Caco-2 (cell line): ENCODE results near the gene OLFML3. TPM values are rescaled to one million over a fixed set of nuclear protein-coding genes. Genes with fewer than 3 reads are reported as not detected.

Experiments
- BruUV-seq: library from RNA; stranded (reverse); fragments of 400-500 nt; replicated peaks from 2 replicates; lab custom pipeline; 2021; lab: Mats Ljungman, UMichigan
- CTCF ChIA-PET: fragments of 300-600 bp; sonication (Branson Sonifier 250); formaldehyde crosslinking; loops from one replicate; lab custom pipeline; 2022; ENCODE audit warnings: antibody characterized with exemption; lab: Charles Lee
- POLR2A ChIA-PET: fragments of 300-600 bp; sonication (Branson Sonifier 250); formaldehyde crosslinking; loops from one replicate; lab custom pipeline; 2022; ENCODE audit warnings: antibody characterized with exemption; lab: Charles Lee
- DNase-seq, 2 experiments: peaks; one replicate each; pipeline versions ENCODE4 v3.0.0 to v3.0.0-alpha.2; 2020 to 2022
- H3K27me3 ChIP-seq: replicated peaks from 2 replicates; pipeline ENCODE4 v1.6.0; 2011; ENCODE audit warnings: low read length; ENCODE audit not compliant: control insufficient read depth, insufficient read depth
- H3K36me3 ChIP-seq: 2 replicates; pipeline ENCODE4 v1.5.1; 2011; ENCODE audit warnings: low read length; ENCODE audit not compliant: control insufficient read depth, insufficient read depth
- H3K4me1 ChIP-seq: fragments of 250-450 bp; sonication (Bioruptor Pico); 2 replicates; pipeline ENCODE4 v1.5.1; 2020; ENCODE audit warnings: mild to moderate bottlenecking
- H3K4me3 ChIP-seq: 2 replicates; pipeline ENCODE4 v1.5.1; 2011; ENCODE audit warnings: low read depth, mild to moderate bottlenecking, control low read depth, low read length
- H3K9me3 ChIP-seq: fragments of 250-450 bp; sonication (Bioruptor Pico); 2 replicates; pipeline ENCODE4 v1.5.1; 2020; ENCODE audit warnings: mild to moderate bottlenecking, moderate library complexity
- H3K27ac Mint-ChIP-seq: one replicate; pipeline ENCODE4 v1.8.0; 2022; ENCODE audit warnings: mixed read lengths; ENCODE audit not compliant: unreplicated experiment
- H3K27me3 Mint-ChIP-seq: one replicate; pipeline ENCODE4 v1.8.0; 2022; ENCODE audit warnings: mixed read lengths; ENCODE audit not compliant: insufficient read depth, unreplicated experiment
- H3K36me3 Mint-ChIP-seq: one replicate; pipeline ENCODE4 v1.8.0; 2022; ENCODE audit warnings: mild to moderate bottlenecking, mixed read lengths; ENCODE audit not compliant: insufficient read depth, unreplicated experiment
- H3K4me1 Mint-ChIP-seq: one replicate; pipeline ENCODE4 v1.8.0; 2022; ENCODE audit warnings: low read depth, mixed read lengths; ENCODE audit not compliant: unreplicated experiment
- H3K4me3 Mint-ChIP-seq: one replicate; pipeline ENCODE4 v1.8.0; 2022; ENCODE audit warnings: mild to moderate bottlenecking, moderate library complexity, mixed read lengths; ENCODE audit not compliant: unreplicated experiment
- H3K9me3 Mint-ChIP-seq: one replicate; pipeline ENCODE4 v1.8.0; 2022; ENCODE audit warnings: mixed read lengths; ENCODE audit not compliant: unreplicated experiment
- intact Hi-C: fragments of 100-400 bp; cut with micrococcal nuclease; formaldehyde crosslinking; loops from one replicate; pipeline ENCODE4 v1.10.0; 2022; ENCODE audit not compliant: unreplicated experiment
- total RNA-seq: library from RNA; stranded (reverse); gene quantifications from 2 replicates; pipeline ENCODE4 v1.2.3, GENCODE V29; 2022
- TF ChIP-seq, protein P1 (sequence below), 2 experiments: fragments of 200-600 bp in 1 of 2; IDR thresholded peaks; 1 replicate in 1 of 2; 2 replicates in 1 of 2; pipeline versions ENCODE4 v1.5.1 to v1.8.0; 2011 to 2022; ENCODE audit warnings: antibody characterized with exemption in 1 of 2, control low read depth in 1 of 2, inconsistent platforms in 1 of 2, low read depth in 1 of 2, low read length in 1 of 2, mild to moderate bottlenecking in 1 of 2, moderate library complexity in 1 of 2; ENCODE audit not compliant: insufficient read depth in 1 of 2, severe bottlenecking in 1 of 2, unreplicated experiment in 1 of 2

OLFML3 gene
- total RNA-seq, 1 experiment from 2014 or later, result 36.5 TPM

DNA sequence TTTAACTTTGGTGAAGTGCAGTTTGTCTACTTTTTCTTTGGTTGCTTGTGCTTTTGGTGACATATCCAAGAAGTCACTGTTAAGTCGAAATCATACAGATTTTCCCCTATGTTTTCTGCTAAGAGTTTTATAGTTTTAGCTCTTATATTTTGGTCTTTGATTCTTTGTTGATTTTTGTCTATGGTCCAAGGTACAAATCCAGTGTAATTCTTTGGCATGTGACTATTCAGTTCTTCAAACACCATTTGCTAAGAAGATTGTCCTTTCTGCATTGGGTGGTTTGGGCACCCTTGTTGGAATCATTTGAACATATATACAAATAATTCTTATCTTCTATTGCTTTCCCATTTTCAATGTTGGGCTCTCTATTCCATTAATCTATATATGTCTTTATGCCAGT, 33.9 kb upstream of the OLFML3 start:
- no peak overlapping the region for H3K27ac Mint-ChIP-seq
- H3K27me3 Mint-ChIP-seq, result no peaks in the 10 kb centered on the region
- no peak overlapping the region for H3K4me3 ChIP-seq
- H3K4me3 Mint-ChIP-seq, result no peak overlapping the region
- H3K36me3 Mint-ChIP-seq, result peaks cover 27% of the 10 kb centered on the region
- no peaks in the 10 kb centered on the region for H3K27me3 ChIP-seq
- intact Hi-C loops, result no loop called here
- peaks cover 30% of the 10 kb centered on the region for H3K4me1 ChIP-seq
- H3K9me3 ChIP-seq, result no peaks in the 10 kb centered on the region
- no peaks in the 10 kb centered on the region for H3K9me3 Mint-ChIP-seq
- TF ChIP-seq, protein P1, sequence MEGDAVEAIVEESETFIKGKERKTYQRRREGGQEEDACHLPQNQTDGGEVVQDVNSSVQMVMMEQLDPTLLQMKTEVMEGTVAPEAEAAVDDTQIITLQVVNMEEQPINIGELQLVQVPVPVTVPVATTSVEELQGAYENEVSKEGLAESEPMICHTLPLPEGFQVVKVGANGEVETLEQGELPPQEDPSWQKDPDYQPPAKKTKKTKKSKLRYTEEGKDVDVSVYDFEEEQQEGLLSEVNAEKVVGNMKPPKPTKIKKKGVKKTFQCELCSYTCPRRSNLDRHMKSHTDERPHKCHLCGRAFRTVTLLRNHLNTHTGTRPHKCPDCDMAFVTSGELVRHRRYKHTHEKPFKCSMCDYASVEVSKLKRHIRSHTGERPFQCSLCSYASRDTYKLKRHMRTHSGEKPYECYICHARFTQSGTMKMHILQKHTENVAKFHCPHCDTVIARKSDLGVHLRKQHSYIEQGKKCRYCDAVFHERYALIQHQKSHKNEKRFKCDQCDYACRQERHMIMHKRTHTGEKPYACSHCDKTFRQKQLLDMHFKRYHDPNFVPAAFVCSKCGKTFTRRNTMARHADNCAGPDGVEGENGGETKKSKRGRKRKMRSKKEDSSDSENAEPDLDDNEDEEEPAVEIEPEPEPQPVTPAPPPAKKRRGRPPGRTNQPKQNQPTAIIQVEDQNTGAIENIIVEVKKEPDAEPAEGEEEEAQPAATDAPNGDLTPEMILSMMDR (IDR thresholded peaks at IDR 0.05; ENCODE audit: insufficient read depth in 1 of 2, low read depth in 1 of 2, low read length in 1 of 2, severe bottlenecking in 1 of 2, unreplicated experiment in 1 of 2), result no peak
- DNase-seq, result no peak
- H3K36me3 ChIP-seq, result no peaks in the 10 kb centered on the region; the same call in 1 of the 2 replicates
- ChIA-PET POLR2A (no interaction called here), CTCF (no interaction called here)
- peaks cover 17% of the 10 kb centered on the region for H3K4me1 Mint-ChIP-seq
- BruUV-seq, result no TSS peak

DNA sequence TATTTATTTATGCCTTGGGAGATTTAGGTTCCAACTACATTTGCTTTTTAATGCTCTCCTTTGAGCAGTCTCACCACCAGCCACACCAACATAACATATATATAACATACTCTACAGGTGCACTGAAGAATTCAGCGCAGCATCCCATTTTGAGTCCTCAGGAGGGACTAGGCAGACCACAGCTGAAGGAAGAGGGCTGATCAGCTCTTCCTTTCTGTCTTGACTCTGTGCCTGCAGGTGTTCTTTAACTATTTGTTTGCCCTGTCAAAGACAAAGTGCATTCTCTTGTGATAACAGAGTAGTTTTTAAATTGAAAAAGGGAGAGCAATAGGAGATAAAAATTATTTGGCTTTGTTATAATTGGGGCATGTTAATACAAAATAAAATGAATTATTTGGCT, 33.2 kb upstream of the OLFML3 start:
- H3K4me1 ChIP-seq, result peaks cover 30% of the 10 kb centered on the region
- Mint-ChIP-seq H3K9me3 (no peaks in the 10 kb centered on the region), H3K36me3 (peaks cover 19% of the 10 kb centered on the region), H3K4me1 (peaks cover 17% of the 10 kb centered on the region), H3K4me3 (no peak overlapping the region), H3K27ac (no peak overlapping the region), H3K27me3 (no peaks in the 10 kb centered on the region)
- H3K27me3 ChIP-seq, result no peaks in the 10 kb centered on the region
- BruUV-seq, result no TSS peak
- intact Hi-C loops, result no loop called here
- TF ChIP-seq, protein P1 (IDR thresholded peaks at IDR 0.05; ENCODE audit: insufficient read depth in 1 of 2, low read depth in 1 of 2, low read length in 1 of 2, severe bottlenecking in 1 of 2, unreplicated experiment in 1 of 2), result no peak
- POLR2A ChIA-PET, result interaction anchor here (0.6 kb wide), 1 partner anchor 201 kb away, joined by 3 read pairs; no protein-coding TSS in a partner anchor
- H3K4me3 ChIP-seq, result no peak overlapping the region
- no peaks in the 10 kb centered on the region for H3K9me3 ChIP-seq
- CTCF ChIA-PET, result no interaction called here
- no peak for DNase-seq
- no peaks in the 10 kb centered on the region for H3K36me3 ChIP-seq

GRCh38 chr1:113946678-113947387, 32.4 kb upstream of the OLFML3 start:
- H3K36me3 Mint-ChIP-seq, result peaks cover 19% of the 10 kb centered on the region
- no peaks in the 10 kb centered on the region for H3K27me3 Mint-ChIP-seq
- no TSS peak for BruUV-seq
- CTCF ChIA-PET, result no interaction called here
- H3K4me3 ChIP-seq, result no peak overlapping the region
- intact Hi-C loops, result no loop called here
- no peaks in the 10 kb centered on the region for H3K9me3 Mint-ChIP-seq
- H3K27me3 ChIP-seq, result no peaks in the 10 kb centered on the region
- H3K36me3 ChIP-seq, result no peaks in the 10 kb centered on the region
- H3K4me1 Mint-ChIP-seq, result peaks cover 17% of the 10 kb centered on the region
- H3K27ac Mint-ChIP-seq, result no peak overlapping the region
- POLR2A ChIA-PET, result interaction anchor here (0.6 kb wide), 1 partner anchor 202 kb away, joined by 3 read pairs; no protein-coding TSS in a partner anchor
- TF ChIP-seq, protein P1 (IDR thresholded peaks at IDR 0.05; ENCODE audit: insufficient read depth in 1 of 2, low read depth in 1 of 2, low read length in 1 of 2, severe bottlenecking in 1 of 2, unreplicated experiment in 1 of 2), result no peak
- H3K9me3 ChIP-seq, result no peaks in the 10 kb centered on the region
- peaks cover 30% of the 10 kb centered on the region for H3K4me1 ChIP-seq
- H3K4me3 Mint-ChIP-seq, result no peak overlapping the region
- DNase-seq, result no peak
